HG03095 (cell line): ENCODE results near the gene AGBL4.

ENCODE experiments used
- ATAC-seq: cut with Tn5 transposase; IDR thresholded peaks from one replicate; pipeline ENCODE4 v1.9.1; 2021; ENCODE audit warnings: moderate library complexity; ENCODE audit not compliant: unreplicated experiment

AGBL4 gene

GRCh38 chr1:48693674-48694320, 1330.0 kb downstream of the AGBL4 start:
- ATAC-seq = no peak

- no peak for ATAC-seq
Observed at GRCh38 chr1:48693180-48693579, 1330.6 kb downstream of the AGBL4 start.

GRCh38 chr1:48692235-48692634, 1331.5 kb downstream of the AGBL4 start:
- ATAC-seq = no peak

- no peak for ATAC-seq
Observed at GRCh38 chr1:48691429-48692001, 1332.2 kb downstream of the AGBL4 start.

GRCh38 chr1:48688102-48688760, 1335.5 kb downstream of the AGBL4 start:
- ATAC-seq = peak; percentile 53

- ATAC-seq = no peak
Observed at GRCh38 chr1:48687282-48688045, 1336.3 kb downstream of the AGBL4 start.

- ATAC-seq = no peak
Observed at GRCh38 chr1:48686159-48686558, 1337.6 kb downstream of the AGBL4 start.

GRCh38 chr1:48684381-48684780, 1339.4 kb downstream of the AGBL4 start:
- no peak for ATAC-seq

GRCh38 chr1:48683839-48684238, 1339.9 kb downstream of the AGBL4 start:
- no peak for ATAC-seq

- ATAC-seq = no peak
Observed at GRCh38 chr1:48681476-48682305, 1342.1 kb downstream of the AGBL4 start.

- no peak for ATAC-seq
Observed at GRCh38 chr1:48680411-48681035, 1343.2 kb downstream of the AGBL4 start.

GRCh38 chr1:48679859-48680258, 1343.9 kb downstream of the AGBL4 start:
- ATAC-seq = no peak

- ATAC-seq = no peak
Observed at GRCh38 chr1:48678710-48679505, 1344.8 kb downstream of the AGBL4 start.

- ATAC-seq = peak; percentile 46
Observed at GRCh38 chr1:48677306-48678287, 1346.2 kb downstream of the AGBL4 start.

- no peak for ATAC-seq
Observed at GRCh38 chr1:48676822-48677221, 1346.9 kb downstream of the AGBL4 start.

GRCh38 chr1:48676376-48676775, 1347.4 kb downstream of the AGBL4 start:
- no peak for ATAC-seq

- ATAC-seq = no peak
Observed at GRCh38 chr1:48675251-48675650, 1348.5 kb downstream of the AGBL4 start.

- no peak for ATAC-seq
Observed at GRCh38 chr1:48674641-48675040, 1349.1 kb downstream of the AGBL4 start.
